GM18519 (cell line): ENCODE results near the gene ATP2B1.

ENCODE experiments used
- ATAC-seq: cut with Tn5 transposase; IDR thresholded peaks from one replicate; pipeline ENCODE4 v1.9.1; 2021; ENCODE audit warnings: mild to moderate bottlenecking, moderate library complexity; ENCODE audit not compliant: unreplicated experiment, low FRiP score

The ATP2B1 gene

GRCh38 chr12:89618113-89618862, 90.3 kb downstream of the ATP2B1 start:
- ATAC-seq: no peak

GRCh38 chr12:89610366-89610765, 98.3 kb downstream of the ATP2B1 start:
- no peak for ATAC-seq

DNA sequence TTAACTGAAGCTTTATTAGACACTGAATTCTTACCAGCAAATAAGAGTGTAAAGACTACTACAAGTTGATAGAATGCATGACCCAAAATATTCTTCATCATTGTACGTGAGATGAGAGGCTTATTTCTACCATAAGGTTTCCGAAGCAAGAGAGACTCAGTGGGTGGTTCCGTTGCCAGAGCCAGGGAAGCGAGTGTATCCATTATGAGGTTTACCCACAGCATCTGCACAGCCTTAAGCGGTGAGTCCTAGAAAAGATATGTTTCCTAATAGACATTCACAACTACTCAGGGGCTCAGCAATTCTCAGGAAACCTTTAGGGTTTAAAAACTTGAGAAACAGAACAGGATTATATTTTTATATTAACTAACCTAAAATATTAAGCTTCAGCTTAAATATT, 105.0 kb downstream of the ATP2B1 start:
- no peak for ATAC-seq

- ATAC-seq: no peak
These were observed 110.9 kb downstream of the ATP2B1 start for GRCh38 chr12:89597770-89598169.

DNA sequence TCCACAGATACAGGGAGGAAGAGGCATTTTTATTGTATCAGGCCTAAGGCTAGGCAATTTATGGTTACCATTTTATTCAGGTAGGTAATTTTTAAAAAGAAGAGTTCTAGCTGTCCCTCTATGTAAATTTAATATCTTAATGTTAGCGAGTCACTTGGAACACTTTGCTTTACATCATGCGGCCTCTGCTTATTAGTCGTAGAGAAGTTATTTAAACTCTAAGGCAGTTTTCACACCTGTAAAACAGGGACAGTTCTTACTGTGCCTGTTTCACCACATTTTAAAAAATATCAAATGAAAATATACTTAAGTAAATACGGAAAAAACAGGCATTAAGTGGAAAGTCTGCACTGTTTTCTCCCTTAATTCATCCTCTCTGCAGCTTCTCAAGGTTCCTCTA, 111.4 kb downstream of the ATP2B1 start:
- ATAC-seq: no peak

GRCh38 chr12:89593873-89594272, 114.8 kb downstream of the ATP2B1 start:
- no peak for ATAC-seq

GRCh38 chr12:89593233-89593632, 115.4 kb downstream of the ATP2B1 start:
- ATAC-seq: no peak

GRCh38 chr12:89589753-89590152, 118.9 kb downstream of the ATP2B1 start:
- ATAC-seq: no peak

- ATAC-seq: no peak
These were observed 130.1 kb downstream of the ATP2B1 start for GRCh38 chr12:89578499-89578898.

DNA sequence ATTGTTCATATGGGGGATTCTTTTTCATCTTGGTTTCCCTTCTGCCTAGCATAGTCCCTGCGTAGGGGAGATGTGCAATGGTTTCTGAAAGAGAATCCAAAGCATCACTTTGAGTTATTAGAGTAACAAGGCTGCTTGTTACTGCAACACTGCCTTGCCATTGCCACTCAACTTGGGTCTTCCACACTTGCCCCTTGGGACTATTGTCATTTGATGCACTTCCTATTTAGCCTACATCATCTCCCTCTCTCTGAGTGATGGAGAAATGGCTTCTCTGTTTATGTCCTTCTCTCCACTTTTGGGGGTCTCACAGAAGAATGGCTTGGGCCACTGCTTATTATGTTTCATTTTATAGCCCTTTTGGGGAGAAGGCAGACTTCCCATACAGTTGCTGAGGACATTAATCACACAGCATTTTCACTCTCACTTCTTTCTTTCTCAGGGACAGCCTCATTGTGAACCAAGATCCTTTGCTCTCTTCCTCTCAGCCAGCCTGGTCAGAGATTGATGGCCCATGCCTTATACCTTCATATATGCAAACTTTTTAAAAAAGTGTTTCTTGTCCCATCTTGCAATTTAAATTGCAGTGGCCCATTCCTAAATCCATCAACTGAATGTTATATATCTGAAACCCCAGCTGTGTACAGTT, 131.9 kb downstream of the ATP2B1 start:
- ATAC-seq: no peak

- ATAC-seq: no peak
These were observed 133.3 kb downstream of the ATP2B1 start for GRCh38 chr12:89575374-89575773.

DNA sequence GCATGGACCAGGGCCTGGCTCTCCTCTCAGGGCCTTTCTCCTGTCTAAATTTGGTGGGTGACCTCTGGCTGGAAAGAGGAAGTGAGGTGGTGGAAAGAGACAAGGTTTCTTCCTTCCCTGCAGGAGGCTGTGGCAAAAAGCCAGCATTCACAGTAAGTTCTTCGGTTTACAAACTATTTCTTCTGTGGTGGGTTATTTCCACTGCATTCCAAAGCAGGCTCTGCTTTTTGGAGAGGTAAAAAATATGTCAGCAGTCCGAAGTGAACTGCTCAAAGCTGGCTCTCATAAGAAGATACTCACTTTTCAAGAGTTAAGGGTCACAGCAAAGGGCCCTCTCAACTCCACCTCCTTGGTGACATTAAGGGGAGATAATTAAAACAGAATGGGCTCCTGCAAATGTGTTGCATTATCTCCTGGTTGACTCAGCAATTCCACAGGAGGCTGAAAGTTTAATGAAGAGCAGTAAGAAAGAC, 133.9 kb downstream of the ATP2B1 start:
- ATAC-seq: no peak

DNA sequence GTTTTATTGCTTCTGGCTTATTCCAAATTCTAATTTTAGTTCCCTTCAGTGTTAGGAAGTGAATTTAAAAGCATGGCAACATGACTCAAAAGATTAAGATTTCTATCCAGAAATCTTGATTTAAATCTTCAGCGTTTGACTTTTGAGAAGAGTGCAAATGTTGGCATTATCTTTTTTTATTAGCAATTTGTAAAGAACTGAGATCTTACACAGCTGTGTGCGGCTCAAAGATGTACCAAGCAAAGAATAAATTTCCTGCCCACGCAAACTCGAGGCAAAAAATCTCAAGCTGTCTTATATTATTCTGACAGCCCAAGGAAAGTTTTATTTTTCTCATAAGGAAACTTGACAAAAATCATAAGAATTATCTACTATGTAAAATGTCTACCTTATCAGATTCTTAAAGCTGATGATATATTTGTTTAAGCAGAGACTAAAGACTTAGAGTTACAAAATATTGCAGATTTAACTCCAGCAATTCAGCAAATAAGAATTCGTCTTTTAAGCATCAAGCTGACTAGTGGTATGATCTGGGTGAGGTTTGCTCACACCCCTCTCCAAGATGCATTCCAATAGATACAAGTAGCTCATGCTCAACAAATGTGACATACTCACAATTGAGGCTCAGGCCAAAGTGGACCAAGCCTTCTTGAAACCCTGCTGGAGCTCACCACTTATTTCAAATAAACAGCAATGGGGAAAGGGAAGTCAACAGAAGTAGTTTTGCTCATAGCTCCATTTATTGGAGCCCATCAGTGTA, 135.4 kb downstream of the ATP2B1 start:
- ATAC-seq: no peak

DNA sequence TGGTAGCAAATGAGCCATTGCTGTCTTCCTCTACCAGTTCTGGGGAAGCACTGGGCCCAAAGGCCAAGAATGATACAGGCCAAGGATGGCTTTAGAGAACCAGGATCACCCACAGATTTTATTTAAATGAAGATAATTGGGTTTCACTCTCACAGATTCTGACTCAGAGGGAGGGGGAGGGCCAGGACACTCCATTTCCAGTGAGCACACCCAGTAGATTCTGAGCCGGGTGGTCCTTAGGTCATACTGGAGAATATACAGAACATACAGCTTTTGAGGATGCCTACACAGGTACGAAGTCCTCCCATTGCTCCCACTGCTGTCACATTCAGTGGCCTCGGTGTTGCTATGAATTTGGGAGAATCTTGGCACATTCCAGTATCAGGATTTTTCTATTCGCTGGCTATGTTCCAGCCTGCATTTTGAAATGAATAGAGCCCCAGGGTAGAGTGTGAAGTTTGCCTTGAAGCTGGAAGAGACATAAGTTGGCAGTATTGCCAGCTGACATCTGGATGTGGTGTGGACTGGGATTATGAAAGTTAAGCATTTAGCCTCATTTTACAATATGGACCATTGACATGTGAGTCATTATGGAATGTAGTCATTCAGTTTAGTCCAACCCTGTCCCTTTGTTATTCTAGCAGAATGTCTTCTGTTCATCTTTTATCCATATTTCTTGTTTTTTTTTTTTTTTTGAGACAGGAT, 137.0 kb downstream of the ATP2B1 start:
- no peak for ATAC-seq

DNA sequence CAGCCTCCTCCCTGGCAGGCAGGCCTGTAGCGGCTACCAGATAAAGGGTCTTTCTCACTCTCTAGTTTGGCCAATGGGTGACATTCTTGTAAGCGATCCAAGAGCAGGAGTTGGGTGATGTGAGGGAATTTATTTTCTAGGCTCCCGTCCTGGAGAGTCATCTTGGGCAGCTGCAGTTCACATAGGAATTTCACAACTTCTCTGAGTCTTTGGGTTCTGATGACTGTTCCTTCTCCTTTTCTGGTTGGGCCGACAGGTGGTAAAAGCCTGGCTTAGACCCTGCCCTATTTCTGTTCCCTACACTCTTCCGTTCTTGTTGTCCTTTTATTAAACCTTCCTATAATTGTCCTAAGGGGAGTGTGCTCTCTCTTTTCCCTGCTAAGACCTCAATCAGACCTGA, 140.2 kb downstream of the ATP2B1 start:
- ATAC-seq: no peak

DNA sequence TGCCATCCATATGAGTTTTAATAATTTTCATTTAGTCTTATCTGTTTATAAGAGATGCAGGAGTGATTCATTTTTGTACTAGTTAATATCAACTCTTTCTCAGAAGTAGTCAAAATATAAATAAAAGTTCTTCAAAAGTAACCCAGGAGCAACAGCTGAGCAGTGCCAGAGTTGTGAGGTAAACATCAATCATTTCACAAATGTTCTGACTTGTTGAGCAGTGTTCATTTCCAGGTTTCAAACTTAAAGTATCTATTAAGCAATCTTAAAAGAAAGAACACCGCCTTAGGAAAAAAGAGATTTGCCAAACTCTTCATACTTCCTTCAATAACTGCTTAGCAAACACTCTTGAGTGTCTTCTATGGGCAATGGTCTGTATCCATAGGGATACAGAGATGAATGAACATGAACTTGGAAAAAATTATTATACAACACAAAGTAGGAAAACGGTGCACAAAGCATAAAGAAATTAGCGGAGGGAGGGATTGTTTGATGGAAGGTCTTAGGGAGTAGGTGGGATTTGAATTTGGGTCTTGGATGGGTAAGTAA, 140.9 kb downstream of the ATP2B1 start:
- no peak for ATAC-seq

- ATAC-seq: no peak
These were observed 142.0 kb downstream of the ATP2B1 start for GRCh38 chr12:89566615-89567014.

DNA sequence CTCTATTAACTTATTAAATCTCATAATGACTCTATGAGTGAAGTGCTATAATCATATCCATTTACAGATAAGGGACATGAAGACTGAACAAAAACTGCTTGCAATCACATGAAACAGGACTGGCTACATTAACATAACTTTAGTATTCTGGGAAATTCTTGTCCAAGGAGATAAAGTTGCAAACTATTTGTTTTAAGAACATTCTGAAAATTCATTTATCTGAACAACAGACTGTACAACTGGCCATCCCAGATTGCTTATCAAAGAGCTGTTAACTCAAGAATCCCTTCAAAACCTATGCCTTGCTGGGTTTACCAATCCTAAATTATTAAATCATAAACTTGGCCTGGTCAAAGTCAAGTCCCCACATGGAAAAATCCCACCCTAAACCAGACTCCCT, 143.6 kb downstream of the ATP2B1 start:
- ATAC-seq: no peak

DNA sequence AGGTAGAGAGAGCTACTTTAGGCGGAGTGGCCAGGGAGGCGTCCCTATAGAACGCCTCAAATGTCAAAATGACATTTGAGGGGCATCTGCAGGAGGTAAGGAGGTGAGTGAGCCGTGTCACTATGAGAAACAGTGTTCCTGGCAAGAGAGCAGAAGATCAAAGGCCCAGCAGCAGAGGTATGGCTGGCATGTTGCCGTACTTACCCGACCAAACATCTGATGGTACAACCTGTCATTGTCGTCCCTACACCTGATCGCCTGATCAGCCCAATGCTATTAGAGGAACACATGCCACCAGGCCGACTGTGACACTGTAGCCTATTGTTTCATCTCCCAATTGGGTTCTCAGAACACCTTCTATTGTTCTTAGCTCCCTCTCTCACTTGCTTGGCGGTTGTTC, 148.9 kb downstream of the ATP2B1 start:
- ATAC-seq: no peak

DNA sequence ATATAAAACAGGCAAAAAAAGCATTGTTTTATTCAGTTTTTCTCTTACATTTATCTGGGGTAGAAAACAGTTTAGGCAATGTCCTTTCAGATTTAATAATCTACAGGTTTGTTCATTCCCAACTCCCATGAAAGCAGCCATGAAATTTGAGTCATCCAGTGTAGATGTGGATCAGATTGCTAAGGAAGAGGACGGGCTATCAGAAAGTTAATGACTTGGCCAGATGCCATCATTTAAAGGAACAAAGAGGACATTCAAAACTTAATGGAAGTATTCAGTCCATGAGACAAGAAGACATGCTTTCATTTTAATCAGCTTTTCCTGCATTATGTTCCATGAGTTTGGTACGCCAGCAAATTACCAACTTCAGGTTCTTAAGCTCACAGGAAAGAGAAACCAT, 151.7 kb downstream of the ATP2B1 start:
- no peak for ATAC-seq

GRCh38 chr12:89552376-89552775, 156.3 kb downstream of the ATP2B1 start:
- no peak for ATAC-seq
